ENCODE results near the gene SMIM22. TPM values are rescaled to one million over a fixed set of nuclear protein-coding genes. Genes with fewer than 3 reads are reported as not detected.

SMIM22 gene, protein sequence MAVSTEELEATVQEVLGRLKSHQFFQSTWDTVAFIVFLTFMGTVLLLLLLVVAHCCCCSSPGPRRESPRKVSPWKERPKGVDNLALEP
- total RNA-seq, result not detected in 2 replicates

DNA sequence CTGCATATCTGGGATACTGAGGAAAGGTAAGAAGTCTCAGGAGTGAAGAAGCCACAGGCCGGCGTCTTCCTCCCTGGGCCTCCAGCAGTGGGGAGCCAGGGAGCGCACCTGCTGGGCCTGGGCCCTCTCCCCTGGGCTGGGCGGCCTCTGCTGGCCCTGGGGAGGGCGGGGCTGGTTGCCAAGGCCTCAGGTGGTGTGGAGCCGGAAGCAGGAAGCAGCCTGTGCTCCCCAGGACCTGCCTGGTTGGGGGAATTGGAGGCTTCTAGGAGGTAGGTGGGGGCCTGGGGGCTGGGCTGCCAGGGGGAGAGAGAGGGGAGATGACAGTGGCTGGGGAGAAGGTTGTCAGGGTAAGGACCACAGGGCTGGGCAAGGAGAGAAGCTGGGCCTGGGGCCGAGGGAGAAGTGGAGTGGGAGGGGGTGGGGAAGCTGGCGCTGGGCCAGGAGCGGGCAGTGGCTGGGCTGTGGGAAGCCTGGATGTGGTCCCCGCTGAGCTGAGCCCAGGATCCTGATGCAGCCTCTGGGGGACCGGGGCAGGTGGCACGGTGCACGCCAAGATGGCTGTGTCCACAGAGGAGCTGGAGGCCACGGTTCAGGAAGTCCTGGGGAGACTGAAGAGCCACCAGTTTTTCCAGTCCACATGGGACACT, at the start of gene SMIM22:
TSS of gene SMIM22 (plus strand) at position 189 of the 647 bp plus-strand sequence. CDS start at position 555, 366 bp downstream.

GRCh38 chr16:4766875-4767628, 28.1 kb upstream of the SMIM22 start, which contains the start of gene ZNF500:
TSS of gene ZNF500 (minus strand) at chr16:4767162. CDS start at chr16:4765978, 1,184 bp downstream.

GRCh38 chr16:4787627-4788482, 7.3 kb upstream of the SMIM22 start, which contains the start of gene SEPTIN12:
TSS of gene SEPTIN12 (minus strand) at chr16:4788345. CDS start at chr16:4787645, 700 bp downstream.

DNA sequence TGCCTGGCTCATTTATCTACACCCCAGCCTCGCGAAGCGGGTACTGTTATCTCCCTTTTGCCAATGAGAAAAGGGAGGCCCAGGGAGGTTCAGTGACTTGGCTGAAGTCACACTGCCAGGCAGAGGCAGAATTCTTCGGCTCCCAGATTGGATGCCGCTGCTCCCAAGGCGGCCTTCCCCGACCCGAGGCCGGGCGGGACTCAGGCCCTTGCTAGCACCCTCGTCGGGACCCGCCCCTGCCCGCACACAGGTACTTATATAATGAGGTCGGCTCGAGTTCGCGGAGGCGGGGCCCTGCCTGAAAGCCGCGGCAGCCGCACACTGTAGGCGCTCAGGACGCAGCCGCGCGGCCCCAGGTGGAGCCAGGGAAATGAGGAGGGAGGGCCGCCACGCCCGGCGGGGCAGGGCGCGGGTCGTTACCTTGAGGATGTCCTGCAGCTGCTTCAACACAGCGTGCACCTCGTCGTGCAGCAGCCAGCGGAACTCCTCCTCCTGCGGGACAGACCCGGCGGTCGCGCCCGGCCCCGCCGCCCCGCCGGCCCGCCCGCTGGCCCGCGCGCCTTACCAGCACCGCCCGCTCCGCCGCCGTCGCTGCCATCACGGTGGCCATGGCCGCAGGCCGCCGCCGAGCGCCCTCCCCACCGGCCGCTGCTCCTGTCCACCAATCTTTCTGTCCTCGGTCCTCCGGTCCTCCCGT, 6.9 kb downstream of the SMIM22 start, which contains the start of gene ROGDI:
TSS of gene ROGDI (minus strand) at position 672 of the 697 bp plus-strand sequence. CDS start at position 610, 62 bp downstream.

Other genes with a start within 250 kb of the SMIM22 start
- gene C16orf96, start 239.0 kb upstream of the SMIM22 start, total RNA-seq, result under 0.01 TPM in 2 replicates
- gene UBALD1, start 180.5 kb upstream of the SMIM22 start, total RNA-seq, result 3.8 and 4.5 TPM in 2 replicates
- gene MGRN1, start 170.5 kb upstream of the SMIM22 start, total RNA-seq, result 17.6 and 25.1 TPM in 2 replicates
- gene NUDT16L1, start 101.8 kb upstream of the SMIM22 start, total RNA-seq, result 23.8 and 28.0 TPM in 2 replicates
- 26.0 and 32.0 TPM in 2 replicates for gene ANKS3, start 61.1 kb upstream of the SMIM22 start, total RNA-seq
- 1.4 and 1.7 TPM in 2 replicates for gene DNAAF8, start 60.8 kb upstream of the SMIM22 start, total RNA-seq
- 5.0 and 8.1 TPM in 2 replicates for gene ZNF500, start 28.2 kb upstream of the SMIM22 start, total RNA-seq
- not detected in 2 replicates for gene SEPTIN12, start 7.0 kb upstream of the SMIM22 start, total RNA-seq
- gene ROGDI, start 7.3 kb downstream of the SMIM22 start, total RNA-seq, result 7.8 and 12.1 TPM in 2 replicates
- gene GLYR1, start 51.9 kb downstream of the SMIM22 start, total RNA-seq, result 33.1 and 42.1 TPM in 2 replicates
- 13.4 and 16.5 TPM in 2 replicates for gene UBN1, start 52.1 kb downstream of the SMIM22 start, total RNA-seq
- gene PPL, start 141.8 kb downstream of the SMIM22 start, total RNA-seq, result 5.4 and 8.9 TPM in 2 replicates
- 0.09 and 0.28 TPM in 2 replicates for gene SEC14L5, start 163.0 kb downstream of the SMIM22 start, total RNA-seq
- 14.1 and 22.0 TPM in 2 replicates for gene NAGPA, start 238.6 kb downstream of the SMIM22 start, total RNA-seq

Data from smooth muscle cell of bladder (primary cell).